DOHH2 (cell line): ENCODE measurements around the gene IGF2BP1.

Experiments used
- H3F3A ChIP-seq: fragments of 200-600 bp; sonication (generic), shearing (Covaris generic); 2 replicates; pipeline ENCODE4 v1.6.0; 2016; ENCODE audit warnings: antibody characterized with exemption, mild to moderate bottlenecking; ENCODE audit not compliant: control insufficient read depth, insufficient read depth
- H3K27ac ChIP-seq: fragments of 200-600 bp; sonication (generic); 2 replicates; pipeline ENCODE4 v1.5.1; 2014; ENCODE audit warnings: low read depth, mild to moderate bottlenecking, low read length, moderate library complexity
- H3K27me3 ChIP-seq: fragments of 200-600 bp; sonication (generic); 2 replicates; pipeline ENCODE4 v1.6.1; 2014; ENCODE audit warnings: mild to moderate bottlenecking, low read length, mixed read lengths; ENCODE audit not compliant: control insufficient read depth
- H3K36me3 ChIP-seq: fragments of 200-600 bp; sonication (generic); 2 replicates; pipeline ENCODE4 v1.6.1; 2014; ENCODE audit warnings: mild to moderate bottlenecking, low read length, moderate library complexity, mixed read lengths; ENCODE audit not compliant: control insufficient read depth
- H3K4me1 ChIP-seq: fragments of 200-600 bp; sonication (generic); 2 replicates; pipeline ENCODE4 v1.6.1; 2014; ENCODE audit warnings: mild to moderate bottlenecking, low read length, mixed read lengths; ENCODE audit not compliant: control insufficient read depth
- H3K4me2 ChIP-seq: fragments of 200-600 bp; sonication (generic); 2 replicates; pipeline ENCODE4 v1.6.0; 2014; ENCODE audit warnings: mild to moderate bottlenecking, low read length, moderate library complexity
- H3K4me3 ChIP-seq: fragments of 200-600 bp; sonication (generic); 2 replicates; pipeline ENCODE4 v1.5.1; 2014; ENCODE audit warnings: mild to moderate bottlenecking, low read length, mixed read lengths
- H3K79me2 ChIP-seq: fragments of 200-600 bp; sonication (generic); 2 replicates; pipeline ENCODE4 v1.6.1; 2014; ENCODE audit warnings: mild to moderate bottlenecking, low read length, mixed read lengths; ENCODE audit not compliant: control insufficient read depth
- H3K9me2 ChIP-seq: fragments of 200-600 bp; sonication (generic); replicated peaks from 2 replicates; pipeline ENCODE4 v1.6.1; 2014; ENCODE audit warnings: mild to moderate bottlenecking, low read length, mixed read lengths; ENCODE audit not compliant: control insufficient read depth
- H3K9me3 ChIP-seq: fragments of 200-600 bp; sonication (generic); 2 replicates; pipeline ENCODE4 v1.6.1; 2014; ENCODE audit warnings: antibody characterized with exemption, low read length, mixed read lengths; ENCODE audit not compliant: control insufficient read depth, insufficient read depth
- H4K20me1 ChIP-seq: fragments of 200-600 bp; sonication (generic); 2 replicates; pipeline ENCODE4 v1.6.0; 2014; ENCODE audit warnings: low read depth, mild to moderate bottlenecking, antibody characterized with exemption, low read length, moderate library complexity; ENCODE audit not compliant: control insufficient read depth, insufficient read depth
- CTCF ChIP-seq: fragments of 200-600 bp; sonication (generic); IDR thresholded peaks from one replicate; pipeline ENCODE4 v1.5.1; 2014; ENCODE audit warnings: antibody characterized with exemption, mild to moderate bottlenecking, low read depth, low read length; ENCODE audit not compliant: poor library complexity, severe bottlenecking
- EZH2phosphoT487 ChIP-seq: fragments of 200-600 bp; sonication (generic); IDR thresholded peaks from 2 replicates; pipeline ENCODE4 v1.6.1; 2017; ENCODE audit warnings: borderline replicate concordance, mild to moderate bottlenecking, antibody characterized with exemption, low read length, moderate library complexity, mixed read lengths

Gene IGF2BP1

GRCh38 chr17:49076573-49077384, 79.6 kb downstream of the IGF2BP1 start:
- Histone ChIP-seq H3K9me3 (no peaks in the 10 kb centered on the region), H3K4me2 (no peak overlapping the region), H3K4me3 (no peak overlapping the region), H3K36me3 (no peaks in the 10 kb centered on the region), H3K27ac (no peak overlapping the region), H3K27me3 (peaks cover 12% of the 10 kb centered on the region; the same call in 1 of the 2 replicates), H4K20me1 (no peaks in the 10 kb centered on the region), H3K79me2 (no peaks in the 10 kb centered on the region), H3F3A (no peaks in the 10 kb centered on the region), H3K9me2 (no peaks in the 10 kb centered on the region), H3K4me1 (no peaks in the 10 kb centered on the region)
- no peak for TF ChIP-seq EZH2phosphoT487
- no peak for TF ChIP-seq CTCF

GRCh38 chr17:49078248-49078647, 81.1 kb downstream of the IGF2BP1 start:
- Histone ChIP-seq H4K20me1 (no peaks in the 10 kb centered on the region), H3K79me2 (no peaks in the 10 kb centered on the region), H3F3A (no peaks in the 10 kb centered on the region), H3K9me3 (no peaks in the 10 kb centered on the region), H3K4me2 (no peak overlapping the region), H3K27ac (no peak overlapping the region), H3K27me3 (peaks cover 12% of the 10 kb centered on the region; the same call in 1 of the 2 replicates), H3K4me3 (no peak overlapping the region), H3K4me1 (no peaks in the 10 kb centered on the region), H3K36me3 (no peaks in the 10 kb centered on the region), H3K9me2 (no peaks in the 10 kb centered on the region)
- no peak for TF ChIP-seq EZH2phosphoT487
- no peak for TF ChIP-seq CTCF

- H3K4me3 ChIP-seq: no peak overlapping the region
- H3K79me2 ChIP-seq: no peaks in the 10 kb centered on the region
- no peak overlapping the region for H3K4me2 ChIP-seq
These were observed 82.9 kb downstream of the IGF2BP1 start for GRCh38 chr17:49079840-49080663.

More at GRCh38 chr17:49079840-49080663, 82.9 kb downstream of the IGF2BP1 start:
- Histone ChIP-seq H3F3A (no peaks in the 10 kb centered on the region), H3K4me1 (no peaks in the 10 kb centered on the region), H3K36me3 (no peaks in the 10 kb centered on the region), H3K9me3 (no peaks in the 10 kb centered on the region), H3K27ac (no peak overlapping the region), H4K20me1 (no peaks in the 10 kb centered on the region), H3K9me2 (no peaks in the 10 kb centered on the region), H3K27me3 (peaks cover 10% of the 10 kb centered on the region; the same call in 1 of the 2 replicates)
- TF ChIP-seq EZH2phosphoT487: no peak
- TF ChIP-seq CTCF: no peak
